Ramos (cell line): ENCODE measurements around the gene NTRK2.

Experiments used
- in situ Hi-C: fragments of 300-500 bp; cut with MboI; formaldehyde crosslinking; loops from one replicate; pipeline ENCODE4 v1.14.3; 2022; ENCODE audit warnings: low sequenced_read_pairs; ENCODE audit not compliant: unreplicated experiment

NTRK2 gene

GRCh38 chr9:84722388-84722989 lies 53.0 kb downstream of the NTRK2 start:
- in situ Hi-C loops = no loop called here

DNA sequence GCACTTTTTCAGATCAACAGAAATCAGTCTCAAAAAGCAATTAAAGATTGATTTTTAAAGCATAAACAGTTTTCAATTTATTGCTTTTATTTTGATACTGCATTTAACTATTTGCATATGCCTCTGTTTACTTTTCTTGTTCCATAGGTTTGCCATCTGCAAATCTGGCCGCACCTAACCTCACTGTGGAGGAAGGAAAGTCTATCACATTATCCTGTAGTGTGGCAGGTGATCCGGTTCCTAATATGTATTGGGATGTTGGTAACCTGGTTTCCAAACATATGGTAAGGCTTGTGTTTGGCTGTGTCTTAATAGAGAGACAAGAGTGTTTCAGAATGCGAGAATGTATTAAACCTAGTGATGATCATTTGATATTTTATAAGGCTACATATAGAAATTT lies 53.9 kb downstream of the NTRK2 start:
- in situ Hi-C loops = no loop called here

- in situ Hi-C loops = no loop called here
Measured at GRCh38 chr9:84731696-84732095, 62.2 kb downstream of the NTRK2 start.

GRCh38 chr9:84736081-84736480 lies 66.6 kb downstream of the NTRK2 start:
- in situ Hi-C loops = no loop called here

DNA sequence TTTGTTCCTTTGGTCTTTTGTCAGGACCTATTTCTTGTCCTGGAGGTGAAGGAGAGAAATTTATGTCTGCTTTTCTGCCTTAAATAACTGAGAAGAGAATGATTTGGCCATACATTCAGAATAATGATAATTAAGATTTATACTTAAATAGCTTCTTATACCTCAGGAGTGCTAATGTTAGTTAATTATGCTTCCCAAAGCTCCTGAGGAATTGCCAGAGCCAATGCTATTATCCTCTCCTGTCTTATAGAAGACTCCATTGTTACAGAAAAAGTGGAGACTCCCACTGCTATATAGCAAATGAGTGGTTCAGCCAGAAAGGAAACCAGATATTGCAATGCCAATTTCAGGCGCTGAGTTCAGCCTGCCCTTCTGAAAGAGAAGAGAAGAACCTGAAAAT lies 67.0 kb downstream of the NTRK2 start:
- in situ Hi-C loops = no loop called here

DNA sequence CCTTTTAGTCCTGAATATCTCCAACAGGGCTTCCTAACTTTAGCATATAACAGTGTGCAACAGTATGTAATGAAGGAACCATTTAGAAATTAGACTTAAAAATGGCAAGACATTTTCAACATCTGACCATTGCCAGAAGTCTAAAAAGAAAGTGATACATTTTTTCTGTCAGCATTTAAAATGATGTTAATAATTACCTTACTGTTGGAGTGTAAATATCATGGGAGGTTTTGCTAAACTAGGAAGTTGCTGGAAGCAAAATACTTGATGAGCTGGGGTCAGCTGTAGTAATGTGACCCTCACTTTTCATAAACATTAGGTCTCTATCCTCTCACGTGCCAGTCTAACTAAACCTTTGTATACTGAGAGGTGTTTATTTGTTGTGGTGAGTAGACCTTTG lies 68.8 kb downstream of the NTRK2 start:
- in situ Hi-C loops = no loop called here

- in situ Hi-C loops = no loop called here
Measured at GRCh38 chr9:84742261-84742660, 72.7 kb downstream of the NTRK2 start.

- in situ Hi-C loops = no loop called here
Measured at GRCh38 chr9:84744195-84744594, 74.7 kb downstream of the NTRK2 start.

GRCh38 chr9:84744726-84745125 lies 75.2 kb downstream of the NTRK2 start:
- in situ Hi-C loops = no loop called here

- in situ Hi-C loops = no loop called here
Measured at GRCh38 chr9:84748112-84748511, 78.6 kb downstream of the NTRK2 start.

DNA sequence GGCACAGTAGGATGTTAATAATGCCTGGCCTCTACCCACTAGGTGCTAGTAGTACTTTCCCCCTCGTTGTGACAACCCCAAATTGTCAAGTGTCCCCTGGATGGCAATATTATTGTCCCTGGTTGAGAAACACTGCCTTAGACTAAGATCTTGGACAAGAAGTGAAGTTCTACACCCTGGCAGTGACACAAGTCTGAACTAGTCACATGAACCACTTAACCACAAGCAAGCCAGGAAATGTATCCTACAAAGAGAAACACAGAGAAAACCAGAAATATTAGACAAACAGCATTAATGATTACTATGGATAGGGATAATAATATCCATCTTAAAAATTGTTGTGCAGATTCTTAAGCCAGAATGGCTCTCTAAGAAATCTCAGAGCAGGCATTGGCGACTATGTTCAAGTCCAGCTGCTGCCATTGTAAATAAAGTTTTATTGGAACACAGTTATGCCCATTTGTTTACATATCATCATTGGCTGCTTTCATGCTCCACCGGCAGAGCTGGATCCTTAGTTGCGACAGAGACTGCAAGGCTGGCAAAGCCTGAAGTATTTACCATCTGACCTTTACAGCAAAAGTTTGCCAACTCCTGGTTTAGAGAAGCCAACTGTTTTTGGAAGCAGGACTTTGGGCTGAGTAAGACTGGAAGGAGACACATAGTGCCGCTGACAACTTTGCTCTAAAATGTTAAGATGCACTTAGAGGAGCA lies 80.8 kb downstream of the NTRK2 start:
- in situ Hi-C loops = no loop called here

- in situ Hi-C loops = no loop called here
Measured at GRCh38 chr9:84751921-84752320, 82.4 kb downstream of the NTRK2 start.

- in situ Hi-C loops = no loop called here
Measured at GRCh38 chr9:84754461-84754860, 84.9 kb downstream of the NTRK2 start.

- in situ Hi-C loops = no loop called here
Measured at GRCh38 chr9:84754881-84755280, 85.4 kb downstream of the NTRK2 start.

GRCh38 chr9:84755380-84755779 lies 85.9 kb downstream of the NTRK2 start:
- in situ Hi-C loops = no loop called here

- in situ Hi-C loops = no loop called here
Measured at GRCh38 chr9:84756171-84756570, 86.6 kb downstream of the NTRK2 start.

- in situ Hi-C loops = no loop called here
Measured at GRCh38 chr9:84756731-84757130, 87.2 kb downstream of the NTRK2 start.

GRCh38 chr9:84758817-84759216 lies 89.3 kb downstream of the NTRK2 start:
- in situ Hi-C loops = no loop called here

DNA sequence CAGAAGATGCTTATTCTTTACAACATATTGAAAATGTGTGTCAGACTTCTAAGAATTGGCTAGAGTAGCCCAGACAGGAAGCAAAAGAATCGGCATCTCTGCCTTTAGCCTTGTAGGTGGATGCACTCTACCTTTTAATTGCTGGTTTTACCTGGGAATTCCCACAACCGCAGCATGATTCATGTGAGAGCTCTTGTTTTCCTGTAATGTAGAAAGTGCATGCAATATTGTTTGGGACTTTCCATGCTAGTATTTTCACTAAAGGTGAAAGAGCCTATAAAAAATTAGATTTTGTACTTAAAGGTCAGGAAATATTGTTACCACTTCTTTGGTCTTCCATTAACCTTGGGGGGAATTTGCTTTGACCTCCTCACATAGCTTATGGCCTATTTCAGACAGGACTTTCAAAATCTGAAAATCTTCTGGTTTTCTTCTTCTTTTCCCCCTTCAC lies 89.8 kb downstream of the NTRK2 start:
- in situ Hi-C loops = no loop called here

DNA sequence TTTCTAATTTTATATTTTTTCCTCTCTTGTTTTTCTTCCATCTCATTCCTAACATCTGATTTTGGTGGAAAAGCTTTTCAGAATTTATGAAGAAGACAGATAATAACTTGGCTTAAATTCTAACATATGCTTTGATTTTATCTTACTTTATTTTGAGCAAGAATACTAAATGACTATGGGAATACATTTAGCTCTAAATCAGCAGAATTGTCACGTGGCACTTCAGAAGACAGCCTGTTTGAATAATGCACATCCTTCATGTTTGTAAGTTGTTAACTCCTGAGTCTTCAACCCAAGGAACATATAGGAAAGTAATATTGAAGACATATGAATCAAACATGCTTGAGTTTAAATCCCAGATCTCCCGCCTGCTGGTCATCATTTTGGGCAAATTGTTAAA lies 90.3 kb downstream of the NTRK2 start:
- in situ Hi-C loops = no loop called here

- in situ Hi-C loops = no loop called here
Measured at GRCh38 chr9:84761137-84761808, 91.7 kb downstream of the NTRK2 start.

DNA sequence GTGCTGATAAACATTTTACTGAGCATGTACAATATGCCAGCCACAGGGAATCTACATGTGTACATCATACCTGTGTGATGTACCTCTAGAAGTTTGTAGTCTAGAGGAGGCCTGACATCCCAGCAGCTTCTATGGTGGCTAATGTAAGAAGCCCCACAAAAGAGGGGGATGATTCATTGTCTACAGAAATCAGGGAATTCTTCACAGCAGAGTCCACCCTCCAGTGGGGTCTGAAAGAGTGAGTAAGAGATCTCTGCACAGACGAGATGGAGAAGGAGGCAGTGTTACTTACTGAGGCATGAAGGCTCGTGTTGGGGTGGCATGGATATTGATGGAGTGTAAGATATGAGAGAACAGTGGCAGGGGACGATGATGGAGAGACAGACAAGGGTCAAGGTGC lies 103.0 kb downstream of the NTRK2 start:
- in situ Hi-C loops = no loop called here
